LNCaP clone FGC (cell line): ENCODE results near the gene MANSC1.

Source experiments
- DNase-seq: peaks from one replicate; pipeline ENCODE4 v3.0.0-alpha.2; 2011; ENCODE audit warnings: low read depth
- H3K4me3 ChIP-seq: 2 replicates; pipeline ENCODE4 v1.5.1; 2011; ENCODE audit warnings: mild to moderate bottlenecking, low read depth, low read length, control low read depth
- CTCF ChIP-seq: IDR thresholded peaks from 2 replicates; pipeline ENCODE4 v1.5.1; 2012; ENCODE audit warnings: mild to moderate bottlenecking; ENCODE audit not compliant: control insufficient read depth, insufficient read depth; ENCODE audit errors: extremely low read depth

MANSC1 gene

DNA sequence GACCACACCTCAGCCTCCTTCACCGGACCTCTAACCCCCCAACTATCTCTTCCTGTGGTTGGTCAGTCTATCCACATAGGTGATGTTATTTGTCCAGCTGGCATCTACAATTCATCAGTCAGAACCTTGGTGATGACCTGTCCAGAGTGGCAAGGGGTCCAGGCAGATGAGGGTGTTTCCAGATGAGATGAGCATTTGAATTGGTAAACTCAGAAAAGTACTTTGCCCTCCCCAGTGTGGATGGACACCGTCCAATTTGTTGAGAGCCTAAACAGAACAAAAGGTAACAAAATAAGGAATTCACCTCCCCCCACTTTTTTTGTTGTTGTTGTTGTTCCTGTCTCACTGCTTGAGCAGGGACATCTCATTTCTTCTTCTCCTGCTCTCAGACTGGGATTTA lies 48.9 kb downstream of the MANSC1 start:
- no peak overlapping the region for H3K4me3 ChIP-seq
- no peak for DNase-seq
- no peak for TF ChIP-seq CTCF

GRCh38 chr12:12297201-12297830 lies 52.7 kb downstream of the MANSC1 start:
- TF ChIP-seq CTCF: no peak
- no peak overlapping the region for H3K4me3 ChIP-seq
- DNase-seq: no peak

DNA sequence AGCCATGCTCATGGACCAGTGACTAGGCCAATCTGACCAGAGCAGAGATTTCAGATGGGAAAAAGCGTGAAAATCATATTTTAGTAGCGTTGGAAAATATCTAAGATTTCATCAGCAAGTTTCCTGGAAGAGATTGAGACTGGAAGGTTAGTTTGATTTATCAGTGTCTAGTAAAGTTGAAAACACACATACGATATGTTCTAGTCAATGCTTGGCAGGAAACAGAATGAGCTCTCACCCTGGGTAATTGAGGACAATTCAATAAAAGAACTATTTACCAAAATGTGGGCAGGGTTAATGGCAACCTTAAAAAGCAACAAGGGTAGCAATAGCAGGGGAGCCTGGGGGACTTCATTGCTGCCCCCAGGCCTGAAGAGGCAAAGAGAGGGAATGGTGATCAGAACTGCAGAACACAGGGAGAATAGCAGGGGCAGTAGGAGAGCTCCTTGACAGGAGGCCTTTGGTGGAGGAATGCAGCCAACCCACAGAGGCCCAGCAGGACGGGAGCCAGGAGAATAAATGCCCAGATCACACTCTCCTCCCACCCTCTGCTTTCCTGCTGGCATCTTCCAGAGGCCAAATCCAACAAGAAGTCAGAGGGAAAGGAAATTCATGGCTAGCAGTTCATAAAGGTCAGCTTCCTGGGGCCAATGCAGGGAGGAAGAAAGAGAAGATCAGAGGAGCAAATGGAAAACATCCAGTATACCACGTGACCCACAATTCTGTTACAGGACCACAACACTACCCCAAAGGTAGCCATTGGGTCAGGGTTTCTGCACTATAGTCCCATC lies 55.6 kb downstream of the MANSC1 start:
- H3K4me3 ChIP-seq: no peak overlapping the region
- peak; percentile 43 for DNase-seq
- no peak for TF ChIP-seq CTCF

DNA sequence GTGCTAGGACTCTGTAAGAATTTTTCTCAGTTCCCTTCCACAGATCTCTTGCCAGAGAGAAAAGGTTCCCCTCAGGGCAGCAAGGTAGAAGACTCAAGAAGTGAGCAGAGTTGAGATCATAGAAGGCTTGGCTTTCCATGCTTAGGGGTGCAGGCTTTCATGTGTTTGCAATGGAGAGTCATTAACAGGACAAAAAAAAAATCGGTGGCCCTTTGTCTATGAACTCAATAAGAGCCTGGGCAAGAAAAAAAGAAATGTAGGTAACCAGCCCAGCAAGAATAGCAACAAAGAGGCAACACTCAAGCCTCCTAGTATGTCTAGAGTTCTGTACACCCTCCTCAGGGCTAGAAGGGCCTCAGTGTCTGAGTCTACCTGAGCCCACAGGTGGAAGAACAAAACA lies 59.8 kb downstream of the MANSC1 start:
- no peak for DNase-seq
- no peak overlapping the region for H3K4me3 ChIP-seq
- TF ChIP-seq CTCF: no peak

- no peak for DNase-seq
- no peak for TF ChIP-seq CTCF
- no peak overlapping the region for H3K4me3 ChIP-seq
These were observed 63.6 kb downstream of the MANSC1 start for GRCh38 chr12:12286441-12286840.

DNA sequence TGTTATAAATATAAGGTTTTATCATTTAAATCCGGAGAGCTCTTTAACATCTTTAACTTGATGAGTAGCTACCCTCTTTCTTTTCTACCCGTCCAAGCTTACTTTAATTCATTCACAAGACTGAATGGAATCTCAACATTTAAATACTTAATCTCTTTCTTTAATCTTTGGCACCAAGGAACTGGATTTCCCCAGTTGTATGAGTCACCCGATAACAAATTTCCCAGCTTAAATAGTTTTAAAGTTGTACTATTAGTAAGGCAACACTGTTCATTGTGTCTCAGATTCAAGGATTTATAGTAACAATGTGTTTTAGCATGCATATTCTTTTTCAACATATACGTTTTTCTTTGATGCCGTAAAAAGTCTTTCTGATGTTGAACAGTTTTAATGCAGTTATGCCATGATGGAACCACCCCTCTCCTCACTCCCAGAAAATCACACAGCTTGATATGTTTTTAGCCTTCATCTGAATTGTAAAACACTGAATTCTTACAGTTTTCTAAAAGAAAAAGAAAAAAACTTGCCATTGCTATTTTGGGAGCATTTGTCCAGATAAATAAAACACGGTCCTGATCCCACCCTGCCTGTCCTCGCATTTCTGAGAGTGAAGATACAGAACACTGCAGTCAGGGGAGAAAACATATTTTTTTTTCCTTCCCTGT lies 67.1 kb downstream of the MANSC1 start:
- no peak overlapping the region for H3K4me3 ChIP-seq
- DNase-seq: no peak
- TF ChIP-seq CTCF: no peak
